Subcutaneous adipose tissue (tissue), 4 donors: ENCODE measurements around the gene ISG20L2. TPM values are rescaled to one million over a fixed set of nuclear protein-coding genes. Genes with fewer than 3 reads are reported as not detected.

Experiments used
- total RNA-seq, 4 donors: library from RNA; depleted of rRNA; stranded (reverse); fragments of >200 nt; gene quantifications; one replicate each; pipeline ENCODE4 v1.1.0, GENCODE V29; 2016
- TF ChIP-seq, protein P1 (sequence below): fragments of 450-650 bp; IDR thresholded peaks from one replicate; pipeline ENCODE4 v1.5.1; 2016; ENCODE audit warnings: low read depth, mild to moderate bottlenecking, control low read depth, antibody characterized with exemption, moderate library complexity

The ISG20L2 gene
- total RNA-seq, 4 donors from 2014 or later: 10.9 to 21.5 (median 13.5) TPM

DNA sequence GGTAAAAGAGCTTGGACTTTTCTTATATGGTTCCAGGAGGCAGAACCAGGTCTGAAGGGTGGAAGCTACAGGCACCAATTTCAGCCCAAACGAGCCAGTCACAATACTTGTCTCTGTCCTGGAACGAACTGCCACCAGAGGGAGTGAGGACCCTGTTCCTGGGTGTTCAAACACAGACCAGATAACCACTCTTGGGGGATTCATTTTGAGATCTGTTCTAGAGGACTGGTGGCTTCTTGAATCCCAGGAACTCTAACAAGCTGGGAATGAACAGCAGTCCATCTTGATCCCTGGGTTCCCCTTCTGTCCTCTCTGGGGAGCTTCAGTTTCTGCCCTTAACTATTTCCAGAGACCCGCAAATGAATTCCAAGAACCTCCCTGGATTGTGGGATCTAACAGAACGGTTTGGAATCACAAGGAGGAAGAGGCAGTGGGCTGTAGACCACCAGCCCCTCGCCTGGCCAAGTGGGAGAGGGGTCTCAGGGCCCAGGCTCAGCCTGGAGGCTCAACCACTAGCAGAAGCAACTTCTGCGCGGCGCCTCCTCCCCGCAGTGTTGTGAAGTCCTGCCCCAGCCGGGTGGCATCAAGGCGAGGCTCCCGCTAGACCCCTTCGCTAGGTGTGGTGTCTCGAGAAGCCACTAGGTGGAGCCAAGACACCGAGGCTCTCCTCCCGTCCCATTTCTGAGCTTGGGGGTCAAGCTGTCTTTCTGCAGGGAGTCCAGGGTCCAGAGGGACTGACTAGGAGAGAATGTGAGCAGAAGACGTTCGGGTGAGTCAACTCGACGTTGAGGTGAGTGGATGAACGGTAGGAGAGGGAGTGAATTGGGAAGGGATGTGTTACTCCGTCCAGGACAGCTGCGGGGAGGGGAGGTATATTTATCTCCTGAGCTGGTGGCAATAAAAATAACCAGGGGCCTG is 39.3 kb downstream of the ISG20L2 start:
- TF ChIP-seq, protein P1, sequence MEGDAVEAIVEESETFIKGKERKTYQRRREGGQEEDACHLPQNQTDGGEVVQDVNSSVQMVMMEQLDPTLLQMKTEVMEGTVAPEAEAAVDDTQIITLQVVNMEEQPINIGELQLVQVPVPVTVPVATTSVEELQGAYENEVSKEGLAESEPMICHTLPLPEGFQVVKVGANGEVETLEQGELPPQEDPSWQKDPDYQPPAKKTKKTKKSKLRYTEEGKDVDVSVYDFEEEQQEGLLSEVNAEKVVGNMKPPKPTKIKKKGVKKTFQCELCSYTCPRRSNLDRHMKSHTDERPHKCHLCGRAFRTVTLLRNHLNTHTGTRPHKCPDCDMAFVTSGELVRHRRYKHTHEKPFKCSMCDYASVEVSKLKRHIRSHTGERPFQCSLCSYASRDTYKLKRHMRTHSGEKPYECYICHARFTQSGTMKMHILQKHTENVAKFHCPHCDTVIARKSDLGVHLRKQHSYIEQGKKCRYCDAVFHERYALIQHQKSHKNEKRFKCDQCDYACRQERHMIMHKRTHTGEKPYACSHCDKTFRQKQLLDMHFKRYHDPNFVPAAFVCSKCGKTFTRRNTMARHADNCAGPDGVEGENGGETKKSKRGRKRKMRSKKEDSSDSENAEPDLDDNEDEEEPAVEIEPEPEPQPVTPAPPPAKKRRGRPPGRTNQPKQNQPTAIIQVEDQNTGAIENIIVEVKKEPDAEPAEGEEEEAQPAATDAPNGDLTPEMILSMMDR: no peak

DNA sequence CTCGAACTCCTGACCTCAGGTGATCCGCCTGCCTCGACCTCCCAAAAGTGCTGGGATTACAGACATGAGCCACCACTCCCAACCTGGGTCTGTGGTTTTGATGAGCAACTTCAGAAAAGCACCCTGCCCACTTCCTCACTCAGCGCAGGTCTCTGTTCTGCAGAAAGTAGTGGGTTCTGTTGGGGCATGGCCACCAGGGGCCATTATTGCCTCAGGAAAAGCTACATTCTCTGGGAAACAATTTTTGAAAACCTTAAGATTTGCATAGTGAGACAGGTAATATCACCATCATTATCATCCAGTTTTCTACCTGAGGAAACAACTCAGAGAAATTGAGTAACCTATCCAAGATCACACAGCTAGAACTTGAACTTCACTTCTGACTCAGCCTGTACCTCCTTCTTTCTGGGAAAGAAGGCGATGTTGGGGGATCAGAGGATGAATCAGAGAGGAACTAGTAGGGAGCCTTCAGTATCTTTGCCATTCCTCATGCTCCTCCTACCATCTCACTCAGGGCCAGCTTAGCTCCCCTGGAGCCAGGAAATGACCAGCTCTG is 44.3 kb downstream of the ISG20L2 start:
- TF ChIP-seq, protein P1: no peak

DNA sequence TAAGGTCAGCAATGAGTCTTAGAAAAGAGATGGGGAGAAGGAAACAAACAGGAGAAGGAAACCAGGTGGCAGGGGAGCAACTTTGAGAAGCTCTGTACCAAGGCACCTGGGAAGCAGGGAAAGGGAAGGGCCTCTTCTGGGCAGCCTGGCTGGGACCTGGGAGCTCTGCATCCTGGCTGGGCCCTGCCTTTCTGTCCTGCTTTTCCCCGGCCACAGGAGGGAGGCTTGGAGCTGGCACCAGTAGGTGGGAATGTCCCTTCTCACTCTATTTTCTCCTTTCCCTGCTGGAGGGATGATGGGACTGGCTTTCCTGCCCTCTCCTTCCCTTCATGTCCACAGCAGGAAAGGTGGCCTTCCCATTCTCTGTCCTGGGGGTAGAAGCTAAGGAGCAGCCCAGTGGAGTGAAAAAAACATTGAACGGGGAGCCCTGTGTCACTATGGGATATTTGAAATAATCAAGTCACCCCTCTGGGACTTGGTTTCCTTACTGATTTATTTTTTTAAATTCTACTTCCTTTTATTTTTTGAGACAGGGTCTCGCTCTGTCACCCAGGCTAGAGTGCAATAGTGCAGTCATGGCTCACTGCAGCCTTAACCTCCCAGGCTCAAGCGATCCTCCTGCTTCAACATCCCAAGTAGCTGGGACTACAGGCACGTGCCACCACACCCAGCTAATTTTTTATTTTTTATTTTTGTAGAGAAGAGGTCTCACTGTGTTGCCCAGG is 46.2 kb downstream of the ISG20L2 start:
- TF ChIP-seq, protein P1: no peak

DNA sequence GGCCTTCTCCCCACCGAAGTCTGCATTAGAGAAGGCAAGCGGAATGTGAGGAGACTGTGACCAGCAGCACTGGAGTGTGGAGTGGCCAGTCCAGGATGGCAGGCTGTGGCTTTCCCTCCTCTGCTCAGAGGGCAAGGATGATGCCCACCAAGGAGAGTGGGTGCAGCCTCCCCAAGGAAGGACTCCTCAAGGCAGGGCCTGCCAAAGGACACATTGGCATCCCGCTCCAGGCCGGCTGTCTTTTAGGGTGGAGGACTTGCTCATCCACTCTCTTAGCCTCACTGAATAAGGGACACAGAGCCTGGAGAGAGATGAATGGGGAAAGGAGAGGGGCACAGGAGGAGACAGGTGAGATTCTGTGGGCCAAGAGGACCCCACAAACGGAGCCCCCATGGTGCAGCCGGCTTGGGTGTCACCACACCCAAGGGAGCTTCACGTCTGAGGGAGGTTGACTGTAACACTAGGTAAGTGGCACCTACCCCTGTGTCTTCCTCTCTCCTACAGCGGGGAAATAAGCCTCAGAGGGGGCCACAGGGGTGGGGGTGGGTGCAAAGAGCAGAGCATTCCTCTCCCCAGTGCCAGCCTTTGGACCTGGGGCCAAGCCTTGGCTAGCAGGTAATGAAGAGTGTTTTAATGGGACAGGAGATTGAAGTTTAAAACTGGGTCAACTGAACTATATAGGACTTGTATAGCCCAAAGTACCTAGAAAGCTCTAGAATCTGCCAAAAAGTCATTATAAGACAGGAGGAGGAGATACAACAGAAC is 47.2 kb downstream of the ISG20L2 start:
- TF ChIP-seq, protein P1: no peak

DNA sequence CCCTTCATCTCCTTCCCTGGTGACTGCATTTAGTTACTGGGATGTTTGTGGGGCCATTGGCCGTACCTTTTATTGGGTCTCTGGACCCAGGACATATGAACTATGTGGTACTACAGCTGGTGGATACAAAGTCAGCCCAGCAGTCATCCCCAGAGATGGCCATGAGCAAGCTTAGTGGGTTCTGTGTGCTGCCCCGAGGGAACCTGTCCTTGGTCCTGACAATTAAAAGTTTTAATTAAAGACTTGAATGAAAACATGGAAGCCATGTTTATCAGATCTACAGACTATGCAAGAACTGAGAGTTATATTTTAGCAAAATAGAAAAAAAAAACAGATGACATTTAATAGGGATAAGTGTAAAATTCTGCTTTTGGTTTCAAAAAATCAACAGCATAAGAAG is 48.5 kb downstream of the ISG20L2 start:
- TF ChIP-seq, protein P1: no peak

DNA sequence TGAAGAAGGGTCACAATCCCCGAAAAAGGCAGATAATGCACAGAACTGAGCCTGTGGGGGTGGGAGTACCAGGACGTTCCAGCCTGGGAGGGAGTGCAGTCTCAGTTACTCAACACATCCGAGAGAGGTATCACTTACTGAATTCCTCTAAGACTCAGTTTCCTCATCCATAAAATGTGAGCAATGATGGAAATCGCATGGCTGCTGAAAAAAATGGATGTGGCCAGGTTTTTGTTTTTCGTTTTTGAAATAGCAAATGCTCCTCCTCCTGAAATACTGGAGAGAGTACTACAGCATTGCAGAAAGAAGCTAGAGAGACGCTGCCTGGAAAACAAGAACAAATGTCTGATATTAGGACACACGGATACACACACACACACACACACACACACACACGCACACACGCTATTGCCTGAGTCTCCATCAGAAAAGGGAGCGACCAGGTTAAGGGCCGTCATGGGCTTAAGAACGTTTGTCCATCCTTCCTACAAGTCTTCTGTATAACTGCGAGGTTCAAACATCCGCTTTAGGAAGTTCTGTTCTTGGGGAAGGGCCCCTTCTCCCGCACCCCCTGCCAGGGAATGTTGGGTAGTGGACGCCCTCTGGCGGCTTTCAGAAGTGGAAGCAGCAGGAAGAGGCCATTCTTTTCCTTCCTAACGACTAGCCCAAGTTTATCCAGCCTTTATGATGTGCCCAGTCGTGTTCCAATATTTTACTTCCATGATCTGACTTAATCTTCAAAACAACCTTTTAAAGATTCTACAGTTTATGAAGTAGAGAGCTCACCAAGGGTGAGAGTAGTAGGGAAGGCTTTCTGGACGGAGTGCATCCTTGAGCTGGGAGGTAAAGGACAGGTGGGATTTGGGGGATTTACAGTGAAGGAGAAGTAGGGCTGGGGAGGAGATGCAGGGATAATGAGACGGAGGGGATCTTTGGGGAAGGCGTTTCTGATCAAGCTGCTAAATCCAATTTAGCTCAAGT is 50.7 kb downstream of the ISG20L2 start:
- TF ChIP-seq, protein P1: no peak
